DMS153 (cell line): ENCODE measurements around the gene TMEM270.

ENCODE experiments used
- DNase-seq: peaks from one replicate; lab custom pipeline; 2025; lab: John Stamatoyannopoulos, UW

Gene TMEM270

DNA sequence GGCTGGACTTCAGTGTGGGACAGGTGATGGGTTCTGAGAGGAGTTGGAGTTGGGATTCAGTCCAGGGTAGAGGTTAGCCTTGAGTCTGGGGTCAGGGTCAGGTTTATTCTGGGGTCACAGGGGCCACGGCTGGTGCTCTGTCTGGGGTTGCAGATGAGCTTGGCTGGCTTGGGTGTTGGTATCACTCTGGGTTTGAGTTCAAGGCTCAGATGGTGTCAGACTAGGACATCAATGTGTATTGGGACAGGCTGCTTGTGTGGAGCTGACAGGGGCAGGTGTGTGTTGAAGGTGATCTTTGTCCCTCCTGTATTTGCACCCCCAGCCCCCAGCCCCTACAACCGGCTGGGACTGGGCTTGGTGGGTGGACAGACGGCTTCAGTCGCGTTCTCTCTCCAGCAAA, 26.8 kb downstream of the TMEM270 start:
- no peak for DNase-seq

DNA sequence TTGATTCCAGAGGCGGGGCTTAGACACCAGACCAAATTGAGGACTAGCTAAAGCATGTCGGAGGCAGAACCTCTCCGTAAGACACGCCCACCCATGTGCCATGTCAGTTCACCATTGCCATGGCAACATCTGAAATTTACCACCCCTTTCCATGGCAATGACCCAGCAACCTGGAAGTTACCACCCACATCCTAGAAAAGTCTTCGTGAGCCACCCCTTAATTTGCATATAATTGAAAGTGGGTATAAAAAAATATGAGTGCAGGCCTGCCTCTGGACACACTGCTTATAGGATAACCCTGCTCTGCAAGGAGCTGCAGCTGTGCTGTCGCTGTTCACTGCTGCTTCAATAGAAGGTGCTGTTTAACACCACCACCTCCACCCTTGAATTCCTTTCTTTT, 28.0 kb downstream of the TMEM270 start:
- DNase-seq: no peak

DNA sequence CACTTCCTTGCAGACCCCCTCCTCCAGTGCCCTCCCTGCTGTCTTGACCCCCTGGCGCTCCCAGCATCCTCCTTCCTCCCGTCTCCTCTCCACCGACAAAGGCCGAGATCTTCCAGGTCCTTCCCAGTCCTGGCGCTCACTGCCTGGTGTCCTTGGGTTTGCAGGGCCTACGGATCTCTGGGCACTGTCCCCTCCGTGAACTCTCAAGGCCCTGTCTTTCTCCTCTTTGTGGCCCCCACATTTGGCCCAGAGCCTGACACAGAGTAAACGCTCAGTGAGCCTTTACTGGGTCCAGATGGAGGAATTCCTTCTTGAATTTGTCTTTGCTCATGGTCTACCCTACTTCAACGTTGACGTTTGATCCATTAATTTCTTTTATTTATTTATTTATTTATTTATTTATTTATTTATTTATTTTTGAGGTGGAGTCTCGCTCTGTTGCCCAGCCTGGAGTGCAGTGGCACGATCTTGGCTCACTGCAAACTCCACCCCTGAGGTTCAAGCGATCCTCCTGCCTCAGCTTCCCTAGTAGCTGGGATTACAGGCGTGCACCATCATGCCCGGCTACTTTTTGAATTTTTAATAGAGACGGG, 29.7 kb downstream of the TMEM270 start:
- DNase-seq: no peak

DNA sequence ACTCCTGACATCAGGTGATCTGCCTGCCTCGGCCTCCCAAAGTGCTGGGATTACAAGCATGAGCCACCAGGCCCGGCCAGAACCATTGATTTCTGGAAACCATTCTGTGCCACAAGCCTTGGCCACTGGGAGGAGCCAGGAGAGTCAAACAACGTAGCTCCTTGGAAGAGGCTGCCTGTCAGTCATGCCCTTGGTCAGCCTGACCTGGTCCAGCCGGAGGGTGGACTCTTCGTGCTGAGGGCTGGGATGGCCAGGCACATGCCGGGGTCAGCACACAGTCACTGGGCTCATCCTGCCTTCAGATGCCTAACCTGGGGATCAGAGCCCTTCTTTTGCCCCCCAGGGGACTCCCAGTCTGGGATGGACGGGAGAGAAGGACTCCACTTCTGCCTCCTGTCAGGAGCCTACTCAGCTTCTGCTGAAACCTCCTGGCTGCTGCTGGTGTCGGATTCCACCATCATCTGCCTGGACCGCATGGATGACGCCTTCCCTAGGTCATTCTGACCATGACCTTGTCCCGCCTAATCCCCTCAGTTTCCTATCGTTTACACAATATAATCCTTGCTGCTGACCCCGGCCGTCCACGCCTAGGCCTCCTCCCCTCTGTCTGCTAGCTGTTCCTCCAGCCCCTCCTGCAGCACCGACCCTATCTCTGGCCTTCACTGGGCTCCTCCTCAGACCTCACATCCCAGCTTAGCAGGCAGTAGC, 30.4 kb downstream of the TMEM270 start:
- DNase-seq: no peak

DNA sequence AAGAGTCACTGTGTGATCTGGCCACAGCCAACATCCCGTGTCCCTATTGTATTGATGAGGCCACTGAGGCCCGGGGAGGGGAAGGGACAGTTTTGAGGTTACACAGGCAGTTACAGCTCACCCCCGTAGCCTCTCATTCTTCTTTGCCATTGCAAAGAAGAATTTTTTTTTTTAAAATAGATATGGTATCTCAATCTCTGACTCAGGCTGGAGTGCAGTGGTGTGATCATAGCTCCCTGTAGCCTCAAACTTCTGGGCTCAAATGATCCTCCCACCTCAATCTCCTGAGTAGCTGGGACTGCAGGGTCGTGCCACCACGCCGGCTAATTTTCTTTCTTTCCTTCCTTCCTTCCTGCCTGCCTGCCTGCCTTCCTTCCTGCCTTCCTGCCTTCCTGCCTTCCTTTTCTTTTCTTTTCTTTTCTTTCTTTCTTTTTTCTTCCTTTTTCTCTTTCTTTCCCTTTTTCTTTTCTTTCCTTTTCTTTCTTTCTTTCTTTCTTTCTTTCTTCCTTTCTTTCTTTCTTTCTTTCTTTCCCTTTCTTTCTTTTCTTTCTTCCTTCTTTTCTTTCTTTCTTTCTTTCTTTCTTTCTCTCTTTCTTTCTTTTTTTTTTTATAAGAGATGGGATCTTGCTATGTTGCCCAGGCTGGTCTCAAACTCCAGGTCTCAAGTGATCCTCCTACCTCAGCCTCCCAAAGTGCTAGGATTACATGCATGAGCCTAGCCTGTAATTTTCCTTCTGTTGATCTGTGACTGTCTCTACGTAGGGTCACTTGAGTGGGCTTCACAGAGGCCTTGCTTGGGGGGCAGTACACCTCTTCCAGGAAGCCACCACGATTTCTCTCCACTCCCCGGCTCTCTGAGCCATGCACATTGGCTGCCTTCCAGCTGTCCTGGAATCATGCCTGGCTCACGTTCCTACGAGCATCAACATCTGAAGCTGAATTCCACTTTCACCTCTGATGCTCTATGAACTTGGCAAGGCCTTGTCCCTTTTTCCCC, 31.3 kb downstream of the TMEM270 start:
- no peak for DNase-seq

DNA sequence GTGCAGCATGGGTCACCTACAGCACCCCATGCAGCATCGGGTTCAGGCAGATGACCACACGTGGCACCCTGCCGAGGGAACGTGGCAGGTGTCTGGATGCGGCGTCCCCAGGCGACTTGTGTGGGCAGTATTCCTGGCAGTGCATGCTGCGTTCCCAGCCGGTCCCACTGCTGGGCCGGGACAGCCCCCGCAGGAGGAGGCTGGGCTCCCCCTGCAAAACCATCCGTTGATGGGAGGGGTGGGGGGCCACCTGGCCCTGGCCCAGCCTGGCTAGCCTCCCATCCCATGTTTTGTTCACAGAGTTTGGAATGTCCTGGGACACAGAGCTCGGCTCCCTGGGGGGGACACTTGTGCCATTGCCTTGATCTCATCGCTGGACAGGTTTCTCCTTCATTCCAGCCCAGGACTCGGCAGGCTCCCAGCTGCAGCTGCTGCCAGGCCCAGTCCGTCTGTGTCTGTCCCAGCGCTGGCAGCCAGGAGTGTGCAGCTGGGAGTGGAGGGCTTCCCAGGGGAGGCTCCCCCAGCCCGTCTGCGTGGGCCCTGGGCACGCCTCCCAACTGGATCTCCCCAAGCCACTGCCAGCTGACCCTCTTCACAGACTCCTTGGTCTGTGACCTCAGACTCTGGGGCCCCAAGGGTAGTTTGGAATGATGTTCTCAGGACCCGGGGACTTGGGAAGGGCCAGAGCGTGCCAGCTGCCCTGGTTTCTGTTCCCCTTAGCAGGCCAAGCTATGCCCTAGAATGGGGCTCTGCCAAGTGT, 32.6 kb downstream of the TMEM270 start:
- DNase-seq: no peak

DNA sequence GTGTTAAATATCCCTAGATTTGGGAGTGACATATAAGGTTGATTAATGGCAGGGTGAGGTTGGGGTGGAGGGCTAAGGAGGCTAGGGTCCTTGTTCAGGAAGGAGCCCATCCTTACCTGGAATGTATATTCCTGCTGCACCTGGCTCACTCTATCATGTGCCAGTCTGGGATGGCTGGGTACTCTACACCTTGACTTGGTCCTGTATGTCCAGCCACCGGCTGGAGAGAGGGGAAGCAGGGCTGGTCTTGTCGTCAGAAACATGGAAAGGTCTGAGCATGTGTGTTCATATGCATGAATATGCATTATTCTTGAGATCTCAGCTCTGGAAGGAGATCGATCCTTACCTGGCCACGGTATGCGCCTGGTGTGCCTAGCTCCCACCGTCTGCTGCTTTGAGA, 33.2 kb downstream of the TMEM270 start:
- no peak for DNase-seq

DNA sequence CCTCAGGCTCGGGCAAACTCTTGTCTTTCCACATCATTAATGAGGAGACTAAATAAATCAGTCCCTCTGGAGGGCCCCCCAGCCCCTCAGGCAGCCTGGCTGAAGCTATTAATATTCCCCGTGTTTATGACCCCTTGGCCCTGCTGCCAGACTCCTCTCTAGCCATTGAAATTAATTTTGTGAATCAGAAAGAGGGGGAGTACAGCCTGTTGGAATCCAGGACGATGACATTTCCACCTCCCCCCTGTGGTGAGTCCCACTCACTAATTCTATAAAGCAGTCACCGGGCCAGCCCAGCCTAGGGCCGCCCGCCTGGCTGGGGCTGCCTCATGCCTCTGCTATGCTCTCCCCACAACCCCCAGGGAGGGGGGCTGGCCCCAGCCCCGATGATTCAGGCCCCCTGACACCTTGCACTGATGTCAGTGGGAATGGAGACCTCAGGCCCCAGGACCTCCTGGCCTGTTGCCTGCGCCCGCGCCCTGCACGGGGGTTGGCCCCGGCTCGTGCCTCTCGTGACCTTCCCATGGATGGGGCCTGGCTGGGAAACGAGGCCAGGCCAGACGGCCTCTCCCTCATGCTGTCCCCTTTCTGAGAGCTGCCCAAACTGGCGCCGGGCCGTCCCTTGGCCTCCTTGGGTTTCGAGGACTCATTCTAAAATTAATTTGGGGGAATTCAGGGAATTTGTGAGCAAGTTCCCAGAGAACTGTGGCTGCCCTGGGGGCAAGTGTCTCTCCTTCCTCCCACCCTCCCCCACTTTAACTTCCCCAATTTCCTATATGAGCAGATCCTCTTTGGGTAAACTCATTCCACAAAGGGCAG, 34.0 kb downstream of the TMEM270 start:
- no peak for DNase-seq

DNA sequence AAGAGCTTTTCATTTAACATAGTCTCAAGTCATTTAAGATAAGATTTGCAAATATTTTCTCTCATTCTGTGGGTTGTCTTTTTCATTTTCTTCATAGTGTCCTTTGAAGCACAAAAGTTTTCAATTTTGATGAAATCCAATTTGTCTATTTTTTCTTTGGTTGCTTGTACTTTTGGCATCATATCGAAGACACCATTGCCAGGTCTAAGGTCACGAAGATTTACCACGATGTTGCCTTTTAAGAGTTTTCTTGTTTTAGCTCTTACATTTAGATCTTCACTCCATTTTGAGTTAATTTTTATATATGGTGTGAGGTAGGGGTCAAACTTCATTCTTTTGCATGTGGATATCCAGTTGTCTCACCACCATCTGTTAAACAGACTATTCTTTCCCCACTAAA, 34.7 kb downstream of the TMEM270 start:
- no peak for DNase-seq

DNA sequence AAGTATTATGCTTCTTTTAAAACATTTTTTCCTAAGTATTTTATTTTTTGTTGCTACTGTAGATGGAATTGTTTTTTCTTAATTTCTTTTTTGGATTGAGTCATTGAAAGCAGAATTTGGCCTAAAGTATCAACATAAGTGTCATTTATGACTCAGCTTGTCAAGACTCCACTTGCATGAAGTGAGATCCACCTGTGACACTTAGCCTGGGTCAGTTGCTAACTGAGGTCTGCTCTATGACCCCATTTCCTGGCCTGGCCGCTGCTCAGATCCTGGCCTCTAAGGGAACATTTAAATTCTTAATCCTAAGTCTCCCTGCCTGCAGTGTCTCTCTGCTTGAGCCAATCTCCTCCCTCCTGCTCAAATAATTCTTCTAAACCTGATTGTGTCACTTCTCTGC, 35.5 kb downstream of the TMEM270 start:
- no peak for DNase-seq

DNA sequence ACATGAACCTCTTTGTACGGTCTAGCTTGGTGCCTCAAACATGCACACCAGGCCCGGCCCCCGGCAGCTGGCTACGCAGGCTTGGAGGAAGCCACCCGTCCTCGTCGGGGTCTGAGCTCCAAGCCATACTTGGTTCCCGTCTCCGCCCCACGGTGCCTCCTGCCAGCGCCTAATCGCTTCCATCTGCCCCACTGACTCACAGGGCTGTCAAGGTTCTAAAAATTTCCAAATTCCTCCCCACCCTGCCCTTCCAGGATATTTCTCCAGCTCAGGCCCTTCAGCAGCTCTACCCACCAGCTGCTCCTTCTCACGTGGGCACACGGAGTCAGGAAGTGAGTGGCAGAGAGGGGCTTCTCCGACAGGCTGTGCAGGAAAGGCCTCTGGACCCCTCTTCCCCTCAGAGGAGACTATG, 38.8 kb downstream of the TMEM270 start:
- no peak for DNase-seq

DNA sequence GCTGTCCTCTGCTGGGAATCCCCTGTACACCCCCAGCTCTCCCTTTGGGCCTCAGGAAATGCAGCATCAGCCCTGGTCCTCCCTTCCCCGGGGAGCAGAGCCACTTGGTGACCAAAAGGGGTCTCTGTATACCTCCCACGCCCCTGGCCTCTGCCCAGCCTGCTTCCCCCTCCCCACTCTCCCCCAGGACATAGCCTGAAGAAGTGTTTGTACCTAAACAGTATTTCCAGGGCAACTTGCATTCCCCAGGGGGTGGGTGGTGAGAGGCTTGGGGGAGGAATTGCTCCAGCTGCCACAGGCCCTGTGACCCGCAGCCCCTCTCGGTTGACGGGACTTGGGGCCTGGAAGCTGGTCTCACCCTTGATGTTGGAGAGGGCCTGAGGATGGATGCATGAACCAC, 39.3 kb downstream of the TMEM270 start:
- no peak for DNase-seq

DNA sequence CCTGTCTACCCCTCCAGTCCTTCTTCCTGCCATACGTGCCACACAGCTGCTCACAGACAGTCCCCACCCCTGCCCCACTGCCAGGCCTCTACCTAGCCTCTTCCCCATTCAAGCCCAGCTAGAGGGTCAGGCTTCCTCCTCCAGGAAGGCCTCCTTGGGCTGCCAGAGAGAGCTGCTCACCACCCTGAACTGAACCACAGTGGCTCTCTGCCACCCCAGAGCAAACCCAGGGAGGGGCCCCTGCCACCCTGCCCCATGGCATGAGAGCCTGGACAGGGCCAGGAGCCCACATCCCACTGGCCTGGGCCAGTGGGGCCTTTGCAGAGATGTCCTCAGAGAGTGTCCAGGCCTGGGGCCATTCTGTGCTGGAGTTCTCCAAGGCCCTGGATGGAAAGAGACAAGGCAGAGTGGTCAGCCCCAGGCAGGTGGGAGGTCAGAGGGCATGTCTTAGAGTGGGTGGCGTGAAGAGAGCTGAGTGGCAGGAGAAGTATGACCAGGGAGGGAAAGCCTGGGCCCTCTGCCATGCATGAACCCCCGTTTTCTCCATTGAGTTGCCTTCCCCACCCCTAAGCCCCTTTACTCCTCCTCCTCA, 40.4 kb downstream of the TMEM270 start:
- no peak for DNase-seq

DNA sequence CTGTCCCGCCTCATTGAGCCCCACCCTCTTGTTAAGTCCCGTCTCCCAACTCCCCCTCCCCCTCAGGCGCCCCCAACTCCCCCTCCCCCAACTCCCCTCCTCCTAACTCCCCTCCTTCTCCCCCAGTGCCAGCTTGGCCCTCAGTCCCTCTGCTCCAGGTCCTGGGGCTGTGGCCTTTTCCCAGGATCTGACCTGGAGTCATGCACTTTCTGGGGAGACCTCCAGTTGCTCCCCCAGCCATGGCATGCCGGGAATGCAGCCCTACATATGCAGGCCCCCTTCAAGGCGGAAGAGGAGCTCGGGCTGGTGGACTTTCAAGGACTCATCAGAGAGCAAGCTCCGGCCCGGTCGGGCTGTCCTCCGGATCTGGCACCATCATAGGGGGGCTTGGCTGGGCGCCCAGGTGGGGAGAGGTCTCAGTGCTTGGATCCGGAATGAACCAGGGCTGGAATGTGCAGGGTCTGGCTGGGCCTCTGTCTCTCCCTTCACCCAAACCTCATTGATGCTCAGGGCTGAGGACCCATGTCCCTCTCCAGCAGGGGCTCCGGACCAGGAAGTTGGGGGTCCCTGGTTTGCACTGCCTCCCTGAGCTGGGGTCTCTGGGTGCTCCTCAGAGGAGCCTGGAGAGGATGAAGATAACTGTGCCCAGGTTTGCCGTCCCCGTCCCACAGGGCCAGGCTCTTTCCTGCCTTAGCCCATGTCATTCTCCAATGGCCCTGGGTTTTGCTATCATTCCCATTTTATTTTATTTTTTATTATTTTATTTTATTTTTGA, 41.1 kb downstream of the TMEM270 start:
- DNase-seq: no peak

DNA sequence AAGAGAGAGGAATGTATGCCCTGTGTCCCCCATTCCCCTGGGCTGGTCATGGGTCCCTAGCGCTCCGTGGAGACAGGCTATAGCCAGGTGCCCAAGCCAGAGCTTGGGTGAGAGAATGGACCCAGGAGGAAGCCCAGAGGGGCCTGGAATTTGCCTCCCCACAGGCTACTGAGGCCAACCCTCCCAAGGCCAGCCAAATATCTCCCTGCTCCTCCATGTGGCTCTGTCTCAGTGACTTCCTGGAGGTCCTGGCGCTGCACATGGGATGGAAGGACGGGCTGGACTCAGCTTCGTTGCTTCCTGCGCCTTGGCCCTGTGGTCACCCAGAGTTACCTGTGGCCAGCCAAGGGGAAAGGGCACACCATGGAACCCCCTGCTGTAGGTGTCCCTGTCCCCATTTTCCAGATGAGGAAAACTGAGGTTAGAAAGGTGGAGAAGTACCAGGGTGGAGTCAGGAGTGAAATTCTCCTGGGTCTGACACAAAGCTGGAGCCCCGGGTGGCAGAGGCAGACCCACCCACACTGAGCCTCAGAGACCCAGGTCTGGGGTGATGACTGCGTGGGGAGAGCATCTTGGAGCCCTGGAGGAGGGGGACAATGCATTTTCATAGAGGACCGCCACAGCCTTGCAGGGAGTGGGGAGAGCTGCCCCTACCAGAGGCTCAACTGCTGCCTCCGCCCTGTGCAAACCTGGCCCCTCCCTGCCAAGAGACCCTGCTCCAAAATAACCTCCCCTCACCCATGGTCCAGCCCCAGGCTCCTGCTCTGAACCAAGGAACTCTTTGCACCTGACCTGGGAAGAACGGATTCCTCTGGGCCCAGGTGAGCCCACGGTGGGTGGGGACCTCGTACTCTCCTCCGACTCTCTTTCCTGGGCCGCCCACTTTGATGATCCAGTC, 42.6 kb downstream of the TMEM270 start:
- no peak for DNase-seq

DNA sequence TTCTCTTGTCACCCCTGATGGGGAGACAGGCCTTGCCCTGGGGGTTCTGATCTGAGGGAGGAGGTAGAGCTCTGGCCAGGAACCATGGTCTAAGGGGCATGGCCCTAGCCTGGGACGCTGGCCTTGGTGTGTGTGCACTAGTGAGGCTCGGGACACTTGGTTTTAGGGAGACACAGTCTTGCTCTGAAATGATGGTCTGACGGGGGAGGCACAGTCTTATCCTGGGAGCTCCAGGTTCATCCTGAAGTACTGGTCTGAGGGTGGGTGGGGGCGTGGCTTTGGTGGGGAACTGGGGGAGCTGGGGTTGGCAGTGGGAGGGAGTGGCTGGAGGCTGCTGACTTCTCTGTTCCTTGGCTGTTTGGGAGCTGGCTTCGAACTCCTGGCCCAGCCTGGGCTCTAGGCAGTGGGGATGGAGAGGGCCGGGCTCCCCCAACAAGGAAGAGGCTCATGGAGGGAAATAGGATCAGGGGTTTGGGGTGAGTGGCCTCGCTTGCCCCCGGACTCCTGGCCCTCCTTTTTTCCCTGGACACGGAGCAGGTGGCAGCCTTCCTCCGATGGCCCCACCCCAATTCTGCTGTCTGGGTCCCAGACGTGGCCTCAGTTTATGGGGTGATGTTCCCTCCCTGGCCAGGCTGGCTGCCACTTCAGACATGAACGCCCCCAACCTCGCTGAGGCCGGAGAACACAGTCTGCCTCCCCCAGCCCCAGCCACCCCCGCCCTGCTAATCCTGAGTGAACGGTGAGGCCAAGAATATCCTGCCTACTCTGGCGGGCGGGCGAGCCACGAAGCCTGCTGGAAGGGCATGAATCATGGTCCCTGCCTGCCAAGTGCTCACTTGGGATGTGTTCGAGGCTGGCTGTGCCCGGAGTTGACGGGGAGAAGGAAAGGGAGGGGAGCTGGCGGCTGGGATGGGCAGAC, 43.5 kb downstream of the TMEM270 start:
- DNase-seq: no peak

DNA sequence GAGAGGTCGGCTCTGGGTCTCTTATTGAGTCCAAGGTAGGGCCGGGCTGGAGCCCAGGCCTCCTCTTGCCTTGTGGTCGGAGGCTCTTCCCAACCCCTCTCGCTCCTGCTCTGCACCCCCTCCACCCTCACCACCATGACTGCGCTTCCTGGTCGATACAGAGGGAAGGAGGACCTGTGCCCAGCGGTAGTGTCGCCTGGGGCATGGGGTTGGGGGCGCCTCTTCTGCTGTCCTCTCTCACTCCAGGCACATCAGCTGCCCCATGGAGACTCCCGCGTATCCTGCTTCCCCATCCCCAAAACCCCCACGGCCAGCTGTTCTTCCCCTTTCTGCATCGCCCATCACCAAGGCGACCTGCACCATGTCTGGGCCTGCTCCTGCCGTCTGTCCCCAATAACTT, 44.4 kb downstream of the TMEM270 start:
- DNase-seq: no peak

DNA sequence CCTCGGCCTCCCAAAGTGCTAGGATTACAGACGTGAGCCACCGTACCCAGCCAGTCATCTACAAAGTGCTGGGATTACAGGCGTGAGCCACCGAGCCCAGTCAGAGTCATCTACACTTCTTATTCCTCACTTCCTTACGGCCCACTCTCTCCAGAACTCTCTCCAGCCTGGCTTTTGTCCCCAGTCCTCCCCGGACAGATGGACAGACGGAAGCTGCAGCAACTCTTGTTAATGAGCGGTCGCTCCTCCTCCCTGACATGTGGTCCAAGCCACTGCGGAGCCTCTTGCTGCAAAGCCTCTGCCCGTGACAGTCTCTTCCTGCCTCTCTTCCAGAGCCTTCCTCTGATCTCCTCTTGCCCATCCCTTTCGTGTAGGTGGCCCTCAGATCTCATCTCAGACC, 45.9 kb downstream of the TMEM270 start:
- no peak for DNase-seq
